CD4-positive, alpha-beta T cell (primary cell): ENCODE measurements around the gene TSPAN18. TPM values are rescaled to one million over a fixed set of nuclear protein-coding genes. Genes with fewer than 3 reads are reported as not detected.

Experiments used
- ATAC-seq: fragments of 200-7000 bp; cut with Tn5 transposase; one replicate; pipeline ENCODE4 v1.10.0; 2022; ENCODE audit warnings: mild to moderate bottlenecking; ENCODE audit not compliant: poor library complexity
- CTCF ChIA-PET: fragments of 350-600 bp; sonication (Branson Sonifier 250); formaldehyde crosslinking; loops from one replicate; lab custom pipeline; 2021; ENCODE audit warnings: antibody characterized with exemption, inconsistent platforms; lab: Charles Lee
- POLR2A ChIA-PET: fragments of 350-600 bp; sonication (Branson Sonifier 250); formaldehyde crosslinking; loops from one replicate; lab custom pipeline; 2021; ENCODE audit warnings: antibody characterized with exemption, inconsistent platforms; lab: Charles Lee
- DNase-seq, 14 experiments: peaks; one replicate each; pipeline ENCODE4 v3.0.0-alpha.2; 2013 to 2020; ENCODE audit warnings: mixed read lengths in 2 of 14
- H3K27ac ChIP-seq, 2 donors: one replicate each; pipeline versions ENCODE4 v1.5.1 to v1.7.0; 2013; ENCODE audit warnings: low read length in 2 of 2, low read depth in 1 of 2, mild to moderate bottlenecking in 1 of 2
- H3K27me3 ChIP-seq, 2 experiments: 1 replicate in 1 of 2; 2 replicates in 1 of 2; pipeline versions ENCODE4 v1.6.1 to v1.7.0; 2013; ENCODE audit warnings: low read length in 2 of 2, control low read depth in 1 of 2, mild to moderate bottlenecking in 1 of 2, moderate library complexity in 1 of 2; ENCODE audit not compliant: insufficient read depth in 2 of 2, control insufficient read depth in 1 of 2
- H3K36me3 ChIP-seq: one replicate; pipeline ENCODE4 v1.6.1; 2013; ENCODE audit warnings: low read length, control low read depth; ENCODE audit not compliant: insufficient read depth
- H3K4me1 ChIP-seq: one replicate; pipeline ENCODE4 v1.6.1; 2013; ENCODE audit warnings: low read length, control low read depth; ENCODE audit not compliant: insufficient read depth
- H3K4me3 ChIP-seq: one replicate; pipeline ENCODE4 v1.5.1; 2013; ENCODE audit warnings: mild to moderate bottlenecking, low read length, moderate library complexity
- H3K9me3 ChIP-seq, 2 experiments: 1 replicate in 1 of 2; 2 replicates in 1 of 2; pipeline versions ENCODE4 v1.6.1 to v1.7.0; 2013; ENCODE audit warnings: low read length in 2 of 2, mild to moderate bottlenecking in 2 of 2, control low read depth in 1 of 2, moderate library complexity in 1 of 2; ENCODE audit not compliant: control insufficient read depth in 1 of 2, insufficient read depth in 1 of 2
- H3K27ac Mint-ChIP-seq: one replicate; pipeline ENCODE4 v1.8.0; 2020; ENCODE audit warnings: mixed read lengths
- H3K27me3 Mint-ChIP-seq: one replicate; pipeline ENCODE4 v1.8.0; 2021; ENCODE audit warnings: mixed read lengths
- H3K36me3 Mint-ChIP-seq: one replicate; pipeline ENCODE4 v1.8.0; 2021; ENCODE audit warnings: low read depth, mixed read lengths
- H3K4me1 Mint-ChIP-seq: one replicate; pipeline ENCODE4 v1.8.0; 2021; ENCODE audit warnings: low read depth, mixed read lengths
- H3K4me3 Mint-ChIP-seq: one replicate; pipeline ENCODE4 v1.8.0; 2020; ENCODE audit warnings: mild to moderate bottlenecking, mixed read lengths
- H3K9me3 Mint-ChIP-seq: one replicate; pipeline ENCODE4 v1.8.0; 2020; ENCODE audit warnings: mixed read lengths
- intact Hi-C, 2 experiments: fragments of 100-400 bp; cut with DNase I in 1 of 2; cut with micrococcal nuclease in 1 of 2; formaldehyde crosslinking; loops; one replicate each; pipeline versions ENCODE4 v1.15.1 to v1.9.0; 2023 to 2025; cut with DNase I, micrococcal nuclease
- total RNA-seq, 174 experiments: library from RNA in 2 of 174; stranded (reverse) in 2 of 174; gene quantifications; one replicate each; pipeline ENCODE4 v1.2.3 and lab custom pipeline; 2021 to 2026
- TF ChIP-seq, protein P1 (sequence below): fragments of 200-600 bp; IDR thresholded peaks from one replicate; pipeline ENCODE4 v1.8.0; 2022; ENCODE audit warnings: antibody characterized with exemption, mild to moderate bottlenecking

TSPAN18 gene
- total RNA-seq, 2 experiments from 2014 or later: 23.0 to 25.3 TPM

DNA sequence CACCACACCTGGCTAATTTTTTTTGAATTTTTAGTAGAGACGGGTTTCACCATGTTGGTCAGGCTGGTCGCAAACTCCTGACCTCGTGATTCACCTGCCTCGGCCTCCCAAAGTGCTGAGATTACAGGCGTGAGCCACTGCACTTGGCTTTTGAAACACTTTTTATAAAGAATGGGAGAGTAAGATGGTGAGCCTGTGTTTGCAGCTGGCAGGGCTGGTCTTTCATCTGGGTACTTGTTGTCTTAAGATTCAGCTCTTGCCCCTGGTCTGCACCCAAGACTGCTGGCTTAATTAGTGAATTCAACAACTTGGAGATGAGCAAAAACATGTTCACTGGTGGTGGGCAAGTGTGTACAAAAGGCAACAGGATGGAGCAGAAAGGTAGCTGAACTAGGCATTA lies 4.0 kb downstream of the TSPAN18 start:
- TF ChIP-seq, protein P1, sequence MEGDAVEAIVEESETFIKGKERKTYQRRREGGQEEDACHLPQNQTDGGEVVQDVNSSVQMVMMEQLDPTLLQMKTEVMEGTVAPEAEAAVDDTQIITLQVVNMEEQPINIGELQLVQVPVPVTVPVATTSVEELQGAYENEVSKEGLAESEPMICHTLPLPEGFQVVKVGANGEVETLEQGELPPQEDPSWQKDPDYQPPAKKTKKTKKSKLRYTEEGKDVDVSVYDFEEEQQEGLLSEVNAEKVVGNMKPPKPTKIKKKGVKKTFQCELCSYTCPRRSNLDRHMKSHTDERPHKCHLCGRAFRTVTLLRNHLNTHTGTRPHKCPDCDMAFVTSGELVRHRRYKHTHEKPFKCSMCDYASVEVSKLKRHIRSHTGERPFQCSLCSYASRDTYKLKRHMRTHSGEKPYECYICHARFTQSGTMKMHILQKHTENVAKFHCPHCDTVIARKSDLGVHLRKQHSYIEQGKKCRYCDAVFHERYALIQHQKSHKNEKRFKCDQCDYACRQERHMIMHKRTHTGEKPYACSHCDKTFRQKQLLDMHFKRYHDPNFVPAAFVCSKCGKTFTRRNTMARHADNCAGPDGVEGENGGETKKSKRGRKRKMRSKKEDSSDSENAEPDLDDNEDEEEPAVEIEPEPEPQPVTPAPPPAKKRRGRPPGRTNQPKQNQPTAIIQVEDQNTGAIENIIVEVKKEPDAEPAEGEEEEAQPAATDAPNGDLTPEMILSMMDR: no peak
- Histone ChIP-seq H3K27ac (no peak overlapping the region), H3K27me3 (no peaks in the 10 kb centered on the region), H3K4me3 (no peak overlapping the region), H3K36me3 (no peaks in the 10 kb centered on the region), H3K4me1 (peaks cover 71% of the 10 kb centered on the region), H3K9me3 (no peaks in the 10 kb centered on the region)
- POLR2A ChIA-PET: interaction anchor here (0.7 kb wide), 1 partner anchor 10 kb away, joined by 4 read pairs; no protein-coding TSS in a partner anchor
- peak overlapping the region; percentile 49 for H3K4me3 Mint-ChIP-seq
- ATAC-seq (no peak), DNase-seq (no peak)
- H3K4me1 Mint-ChIP-seq: peaks cover 43% of the 10 kb centered on the region
- H3K9me3 Mint-ChIP-seq: no peaks in the 10 kb centered on the region
- H3K27me3 Mint-ChIP-seq: peaks cover 36% of the 10 kb centered on the region
- H3K36me3 Mint-ChIP-seq: no peaks in the 10 kb centered on the region
- H3K27ac Mint-ChIP-seq: no peak overlapping the region
- CTCF ChIA-PET: interaction anchor here (1.8 kb wide), 1 partner anchor 45 kb away, joined by 5 read pairs; no protein-coding TSS in a partner anchor
- intact Hi-C loops: no loop called here

DNA sequence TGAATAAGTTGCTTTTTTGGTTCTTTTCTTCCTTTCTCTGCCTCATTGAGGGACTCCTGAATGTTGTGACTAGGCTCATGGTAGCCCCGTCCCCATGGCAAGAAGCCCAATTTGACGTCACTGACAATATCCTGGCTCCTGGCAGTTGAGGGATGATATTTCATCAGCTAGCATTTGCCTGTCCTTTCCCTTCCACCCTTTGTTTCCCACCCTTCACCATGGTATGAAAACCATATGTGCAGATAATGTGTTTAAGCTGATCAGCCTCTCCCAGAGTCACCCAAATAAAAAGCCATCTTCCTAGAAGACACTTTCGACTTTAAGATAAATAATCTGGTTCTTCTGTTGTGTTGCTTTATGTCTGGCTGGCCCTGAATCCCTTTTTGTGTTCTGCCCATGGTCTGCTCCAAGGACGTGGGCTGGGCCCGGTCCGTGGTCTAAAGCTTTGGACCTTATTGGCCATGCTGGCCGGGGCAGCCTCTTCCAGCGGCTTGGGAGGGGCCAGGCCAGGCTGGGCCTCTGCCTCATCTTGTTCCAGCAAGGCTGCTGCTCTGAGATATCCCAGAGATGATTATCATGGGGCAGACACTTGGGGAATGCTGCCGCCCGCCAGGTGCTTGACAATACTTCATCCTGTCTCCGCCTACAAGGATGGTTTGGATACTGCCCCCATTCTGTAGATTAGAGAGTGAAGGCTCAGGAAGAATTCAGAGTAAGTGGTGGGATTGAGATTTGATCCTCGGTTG lies 5.1 kb downstream of the TSPAN18 start:
- CTCF ChIA-PET: no interaction called here
- peaks cover 39% of the 10 kb centered on the region for H3K4me1 Mint-ChIP-seq
- Histone ChIP-seq H3K36me3 (peaks cover 2% of the 10 kb centered on the region), H3K9me3 (no peaks in the 10 kb centered on the region), H3K27ac (no peak overlapping the region), H3K4me1 (peaks cover 68% of the 10 kb centered on the region), H3K4me3 (no peak overlapping the region), H3K27me3 (no peaks in the 10 kb centered on the region)
- no peak overlapping the region for H3K4me3 Mint-ChIP-seq
- no peaks in the 10 kb centered on the region for H3K9me3 Mint-ChIP-seq
- DNase-seq (no peak), ATAC-seq (no peak)
- H3K27ac Mint-ChIP-seq: no peak overlapping the region
- H3K36me3 Mint-ChIP-seq: no peaks in the 10 kb centered on the region
- POLR2A ChIA-PET: no interaction called here
- H3K27me3 Mint-ChIP-seq: peaks cover 31% of the 10 kb centered on the region
- TF ChIP-seq, protein P1: no peak
- intact Hi-C loops: no loop called here

DNA sequence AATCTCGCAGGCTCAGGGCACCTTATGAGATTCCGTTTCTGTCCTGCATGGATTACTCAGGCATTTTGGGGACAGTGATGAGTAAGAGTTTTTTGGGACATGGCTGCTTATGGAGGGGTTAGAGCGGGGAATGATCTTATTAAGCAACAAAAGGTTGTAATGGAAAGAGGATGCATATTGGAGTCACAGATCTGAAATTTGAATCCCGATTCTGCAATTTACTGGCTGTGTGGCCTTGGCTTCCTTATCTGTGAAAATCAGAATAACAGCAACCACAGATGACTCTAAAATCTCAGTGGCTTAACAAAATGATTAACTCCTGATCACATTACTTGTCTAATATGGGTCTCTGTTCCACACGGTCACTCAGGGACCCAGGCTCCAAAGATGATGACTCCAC lies 5.8 kb downstream of the TSPAN18 start:
- TF ChIP-seq, protein P1: no peak
- peaks cover 8% of the 10 kb centered on the region for H3K36me3 ChIP-seq
- no peak for DNase-seq
- ChIA-PET POLR2A (no interaction called here), CTCF (no interaction called here)
- no peak for ATAC-seq
- Mint-ChIP-seq H3K36me3 (no peaks in the 10 kb centered on the region), H3K4me1 (peaks cover 41% of the 10 kb centered on the region), H3K9me3 (no peaks in the 10 kb centered on the region), H3K27me3 (peaks cover 31% of the 10 kb centered on the region), H3K27ac (no peak overlapping the region), H3K4me3 (no peak overlapping the region)
- H3K4me1 ChIP-seq: peaks cover 70% of the 10 kb centered on the region
- intact Hi-C loops: no loop called here
- H3K27ac ChIP-seq: no peak overlapping the region
- no peaks in the 10 kb centered on the region for H3K27me3 ChIP-seq
- no peaks in the 10 kb centered on the region for H3K9me3 ChIP-seq
- H3K4me3 ChIP-seq: no peak overlapping the region
